SK-N-SH (cell line): Measurements from ENCODE around the gene DAB1. TPM values are rescaled to one million over a fixed set of nuclear protein-coding genes. Genes with fewer than 3 reads are reported as not detected.

ENCODE experiments used
- CTCF ChIA-PET: fragments of 300-600, 350-600 bp; formaldehyde crosslinking; extraction: SDS; loops from one replicate; lab custom pipeline; 2021; lab: Yijun Ruan, JAX
- POLR2A ChIA-PET: fragments of 350-600 bp; sonication (Branson Sonifier 250); formaldehyde crosslinking; extraction: SDS; loops from one replicate; lab custom pipeline; 2020; ENCODE audit warnings: antibody characterized with exemption, inconsistent platforms; lab: Yijun Ruan, JAX
- DNase-seq: peaks from one replicate; pipeline ENCODE4 v3.0.0; 2012
- H2AFZ ChIP-seq: fragments of 200-600 bp; sonication (generic); 2 replicates; pipeline ENCODE4 v1.8.1; 2016; ENCODE audit warnings: antibody characterized with exemption, mild to moderate bottlenecking, low read depth
- H3F3A ChIP-seq: fragments of 200-600 bp; sonication (generic); replicated peaks from 2 replicates; pipeline ENCODE3; 2016; ENCODE audit warnings: antibody characterized with exemption, mild to moderate bottlenecking; ENCODE audit not compliant: insufficient read depth
- H3K27ac ChIP-seq, 2 experiments: fragments of 200-500 bp in 1 of 2; fragments of 200-600 bp in 1 of 2; sonication (Bioruptor generic) in 1 of 2; sonication (generic), shearing (Covaris generic) in 1 of 2; 2 replicates each; pipeline versions ENCODE4 v1.5.1 to v1.6.1; 2014 to 2016; ENCODE audit warnings: low read depth in 2 of 2, inconsistent platforms in 1 of 2, low read length in 1 of 2, mild to moderate bottlenecking in 1 of 2, mixed read lengths in 1 of 2
- H3K27me3 ChIP-seq: fragments of 200-600 bp; sonication (generic), shearing (Covaris generic); 2 replicates; pipeline ENCODE4 v1.6.1; 2016; ENCODE audit warnings: mixed run types; ENCODE audit not compliant: insufficient read depth
- H3K36me3 ChIP-seq, 2 experiments: fragments of 200-500 bp in 1 of 2; fragments of 200-600 bp in 1 of 2; sonication (Bioruptor generic) in 1 of 2; sonication (generic) in 1 of 2; replicated peaks in 1 of 2; 2 replicates each; pipeline versions ENCODE3 to v1.5.1; 2014 to 2016; ENCODE audit warnings: low read length in 1 of 2, mild to moderate bottlenecking in 1 of 2; ENCODE audit not compliant: insufficient read depth in 2 of 2, control insufficient read depth in 1 of 2
- H3K4me1 ChIP-seq, 2 experiments: fragments of 200-500 bp in 1 of 2; fragments of 200-600 bp in 1 of 2; sonication (Bioruptor generic) in 1 of 2; sonication (generic), shearing (Covaris generic) in 1 of 2; 2 replicates each; pipeline versions ENCODE4 v1.5.1 to v1.6.1; 2014 to 2016; ENCODE audit warnings: low read depth in 1 of 2, low read length in 1 of 2, mixed run types in 1 of 2; ENCODE audit not compliant: insufficient read depth in 2 of 2, control insufficient read depth in 1 of 2
- H3K4me2 ChIP-seq: fragments of 200-600 bp; sonication (generic), shearing (Covaris generic); 2 replicates; pipeline ENCODE4 v1.6.1; 2017; ENCODE audit warnings: mixed run types
- H3K4me3 ChIP-seq, 2 experiments: fragments of 200-500 bp in 1 of 2; fragments of 200-600 bp in 1 of 2; sonication (Bioruptor generic) in 1 of 2; sonication (generic), shearing (Covaris generic) in 1 of 2; 2 replicates each; pipeline versions ENCODE4 v1.5.1 to v1.8.1; 2014 to 2016; ENCODE audit warnings: low read depth in 2 of 2, inconsistent platforms in 1 of 2, low read length in 1 of 2, mild to moderate bottlenecking in 1 of 2, mixed read lengths in 1 of 2, moderate library complexity in 1 of 2
- H3K79me2 ChIP-seq: fragments of 200-600 bp; sonication (generic); 2 replicates; pipeline ENCODE4 v1.8.1; 2017; ENCODE audit warnings: mild to moderate bottlenecking; ENCODE audit not compliant: insufficient read depth
- H3K9ac ChIP-seq: fragments of 200-600 bp; sonication (generic); 2 replicates; pipeline ENCODE4 v1.6.1; 2017; ENCODE audit warnings: mixed run types
- H3K9me2 ChIP-seq: fragments of 200-600 bp; sonication (generic); 2 replicates; pipeline ENCODE4 v1.6.1; 2017; ENCODE audit warnings: mixed run types
- H3K9me3 ChIP-seq: fragments of 200-600 bp; sonication (generic); 2 replicates; pipeline ENCODE4 v1.6.1; 2017; ENCODE audit warnings: mixed run types, mild to moderate bottlenecking, moderate library complexity
- H4K20me1 ChIP-seq: fragments of 200-600 bp; sonication (generic); 2 replicates; pipeline ENCODE4 v1.6.1; 2017; ENCODE audit warnings: mild to moderate bottlenecking, mixed run types; ENCODE audit not compliant: insufficient read depth
- CHD2 ChIP-seq: fragments of 150-350 bp; IDR thresholded peaks from 2 replicates; pipeline ENCODE4 v1.6.1; 2018; ENCODE audit warnings: low read length; ENCODE audit not compliant: partially characterized antibody
- FOXM1 ChIP-seq: IDR thresholded peaks from 2 replicates; pipeline ENCODE4 v1.4.0; 2012; ENCODE audit warnings: low read depth, mild to moderate bottlenecking
- GABPA ChIP-seq: IDR thresholded peaks from 2 replicates; pipeline ENCODE4 v1.4.0; 2012; ENCODE audit warnings: low read depth, mild to moderate bottlenecking
- GATA2 ChIP-seq: sonication (generic); formaldehyde crosslinking; IDR thresholded peaks from 2 replicates; pipeline ENCODE4 v1.5.0; 2020; ENCODE audit warnings: mild to moderate bottlenecking, missing genetic modification reagents
- MXI1 ChIP-seq: IDR thresholded peaks from 2 replicates; pipeline ENCODE4 v1.6.1; 2012; ENCODE audit warnings: mild to moderate bottlenecking, low read depth, low read length, improper control_type of control experiment
- RAD21 ChIP-seq: IDR thresholded peaks from 2 replicates; pipeline ENCODE4 v1.6.1; 2012; ENCODE audit warnings: mild to moderate bottlenecking, low read length
- RCOR1 ChIP-seq: fragments of 150-350 bp; IDR thresholded peaks from 2 replicates; pipeline ENCODE4 v1.6.1; 2017; ENCODE audit warnings: antibody characterized with exemption, low read length
- RXRA ChIP-seq: IDR thresholded peaks from 2 replicates; pipeline ENCODE4 v1.4.0; 2012; ENCODE audit warnings: low read depth, mild to moderate bottlenecking, borderline replicate concordance
- SIN3A ChIP-seq: IDR thresholded peaks from 2 replicates; pipeline ENCODE4 v1.6.1; 2012; ENCODE audit warnings: low read depth, mild to moderate bottlenecking, low read length, moderate library complexity, borderline replicate concordance
- SMC3 ChIP-seq: IDR thresholded peaks from 2 replicates; pipeline ENCODE4 v1.6.1; 2012; ENCODE audit warnings: low read depth, low read length, improper control_type of control experiment
- TAF1 ChIP-seq: IDR thresholded peaks from 2 replicates; pipeline ENCODE4 v1.6.1; 2012; ENCODE audit warnings: low read depth, mild to moderate bottlenecking, low read length, moderate library complexity, borderline replicate concordance
- TEAD4 ChIP-seq: IDR thresholded peaks from 2 replicates; pipeline ENCODE4 v1.4.0; 2012; ENCODE audit warnings: mild to moderate bottlenecking, borderline replicate concordance; ENCODE audit not compliant: insufficient read depth
- USF1 ChIP-seq: IDR thresholded peaks from 2 replicates; pipeline ENCODE4 v1.4.0; 2012; ENCODE audit warnings: low read depth, borderline replicate concordance
- USF2 ChIP-seq: fragments of 150-350 bp; IDR thresholded peaks from 2 replicates; pipeline ENCODE4 v1.6.1; 2017; ENCODE audit warnings: antibody characterized with exemption, low read length, low read depth, borderline replicate concordance
- WGBS: methylation state at CpG from one replicate; pipeline ENCODE4 v1.1.6; 2017; ENCODE audit warnings: low lambda C conversion rate; 5-methylcytosine and 5-hydroxymethylcytosine counted together
- polyA plus RNA-seq, 3 experiments: library from polyadenylated mRNA; depleted of rRNA; stranded (reverse); fragments of >200 nt; gene quantifications; 2 replicates each; pipeline ENCODE4 v1.2.3, GENCODE V29; 2012
- TF ChIP-seq, protein P1 (sequence below): fragments of 200-600 bp; sonication (generic); IDR thresholded peaks from 2 replicates; pipeline ENCODE4 v1.6.1; 2017; ENCODE audit warnings: antibody characterized with exemption, mild to moderate bottlenecking, moderate library complexity
- TF ChIP-seq, protein P2 (sequence below): IDR thresholded peaks from 2 replicates; pipeline ENCODE4 v1.4.0; 2012; ENCODE audit warnings: low read depth, borderline replicate concordance

DAB1 gene
- polyA plus RNA-seq, 1 of the 3 experiments (the other 2 are of a cell fraction), result 2.9 TPM

DNA sequence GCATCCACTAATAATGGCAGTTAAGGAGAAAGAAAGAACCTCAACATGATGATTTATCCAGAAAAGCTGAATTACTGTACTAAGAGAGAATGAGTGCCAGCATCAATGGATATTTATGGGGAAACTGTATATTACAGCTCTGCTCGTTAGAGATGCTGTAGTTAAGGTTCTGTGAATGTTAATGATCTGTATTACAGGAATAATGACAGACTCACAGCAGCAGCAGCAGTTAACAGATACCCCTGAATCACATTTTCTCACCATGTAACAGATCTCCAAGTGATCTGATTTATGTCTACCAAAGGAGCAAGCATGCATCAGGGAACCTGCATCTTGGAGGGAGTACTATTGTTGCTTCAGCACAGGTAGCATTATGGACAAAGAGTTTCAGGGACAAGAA is 377.4 kb downstream of the DAB1 start:
- no peak overlapping the region for H3K4me3 ChIP-seq
- H3K9ac ChIP-seq, result no peak overlapping the region
- TF ChIP-seq RXRA, result no peak
- TF ChIP-seq, all 33 proteins: peak for 0
- Histone ChIP-seq H3K4me2 (no peak overlapping the region), H3K4me1 (no peaks in the 10 kb centered on the region), H4K20me1 (no peaks in the 10 kb centered on the region), H3K27me3 (no peaks in the 10 kb centered on the region), H3K79me2 (no peaks in the 10 kb centered on the region), H3K36me3 (no peaks in the 10 kb centered on the region), H2AFZ (no peak overlapping the region), H3K9me2 (no peaks in the 10 kb centered on the region), H3F3A (no peaks in the 10 kb centered on the region), H3K9me3 (no peaks in the 10 kb centered on the region), H3K27ac (no peak overlapping the region)
- ChIA-PET CTCF (no interaction called here), POLR2A (no interaction called here)
- no peak for DNase-seq
- 36% methylated on average over 1 of the region's 1 CpG for WGBS

DNA sequence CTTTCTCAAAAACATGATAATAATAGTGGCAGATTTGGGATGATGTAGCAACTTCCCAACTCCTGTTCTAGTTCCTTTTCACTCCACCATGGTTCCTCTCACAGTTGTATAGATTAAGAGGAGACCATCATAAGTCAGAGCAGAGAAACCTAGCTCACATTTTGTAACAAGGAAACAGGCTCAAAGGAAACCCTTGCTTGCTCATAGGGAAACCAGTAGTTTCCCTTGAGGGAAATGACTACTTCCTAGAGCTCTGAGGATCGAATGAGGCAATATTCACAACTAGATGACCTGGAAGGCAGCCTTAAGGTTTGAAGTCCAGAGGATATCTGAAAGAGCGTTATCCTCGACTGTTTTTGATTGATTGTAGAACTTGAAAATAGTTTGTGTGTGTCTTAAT is 382.0 kb downstream of the DAB1 start:
- CTCF ChIA-PET, result no interaction called here
- H3K27ac ChIP-seq, result no peak overlapping the region
- no peaks in the 10 kb centered on the region for H3K27me3 ChIP-seq

GRCh38 chr1:57040811-57041210 is 383.0 kb downstream of the DAB1 start:
- 66% methylated on average over 2 of the region's 2 CpGs for WGBS
- Histone ChIP-seq H3K27ac (no peak overlapping the region), H3K4me2 (no peak overlapping the region), H3K27me3 (no peaks in the 10 kb centered on the region), H3K4me1 (no peaks in the 10 kb centered on the region), H3K36me3 (no peaks in the 10 kb centered on the region), H3K9me3 (no peaks in the 10 kb centered on the region), H3K9ac (no peak overlapping the region), H2AFZ (no peak overlapping the region), H3F3A (peaks cover 6% of the 10 kb centered on the region), H3K79me2 (no peaks in the 10 kb centered on the region), H4K20me1 (no peaks in the 10 kb centered on the region), H3K9me2 (no peaks in the 10 kb centered on the region), H3K4me3 (no peak overlapping the region)
- CTCF ChIA-PET, result no interaction called here
- DNase-seq, result no peak
- POLR2A ChIA-PET, result no interaction called here
- no peak for TF ChIP-seq RXRA
- no peak for TF ChIP-seq GABPA
- TF ChIP-seq SIN3A, result no peak
- TF ChIP-seq, protein P1, sequence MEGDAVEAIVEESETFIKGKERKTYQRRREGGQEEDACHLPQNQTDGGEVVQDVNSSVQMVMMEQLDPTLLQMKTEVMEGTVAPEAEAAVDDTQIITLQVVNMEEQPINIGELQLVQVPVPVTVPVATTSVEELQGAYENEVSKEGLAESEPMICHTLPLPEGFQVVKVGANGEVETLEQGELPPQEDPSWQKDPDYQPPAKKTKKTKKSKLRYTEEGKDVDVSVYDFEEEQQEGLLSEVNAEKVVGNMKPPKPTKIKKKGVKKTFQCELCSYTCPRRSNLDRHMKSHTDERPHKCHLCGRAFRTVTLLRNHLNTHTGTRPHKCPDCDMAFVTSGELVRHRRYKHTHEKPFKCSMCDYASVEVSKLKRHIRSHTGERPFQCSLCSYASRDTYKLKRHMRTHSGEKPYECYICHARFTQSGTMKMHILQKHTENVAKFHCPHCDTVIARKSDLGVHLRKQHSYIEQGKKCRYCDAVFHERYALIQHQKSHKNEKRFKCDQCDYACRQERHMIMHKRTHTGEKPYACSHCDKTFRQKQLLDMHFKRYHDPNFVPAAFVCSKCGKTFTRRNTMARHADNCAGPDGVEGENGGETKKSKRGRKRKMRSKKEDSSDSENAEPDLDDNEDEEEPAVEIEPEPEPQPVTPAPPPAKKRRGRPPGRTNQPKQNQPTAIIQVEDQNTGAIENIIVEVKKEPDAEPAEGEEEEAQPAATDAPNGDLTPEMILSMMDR, result no peak
- TF ChIP-seq RAD21, result no peak
- no peak for TF ChIP-seq MXI1
- TF ChIP-seq, protein P2, sequence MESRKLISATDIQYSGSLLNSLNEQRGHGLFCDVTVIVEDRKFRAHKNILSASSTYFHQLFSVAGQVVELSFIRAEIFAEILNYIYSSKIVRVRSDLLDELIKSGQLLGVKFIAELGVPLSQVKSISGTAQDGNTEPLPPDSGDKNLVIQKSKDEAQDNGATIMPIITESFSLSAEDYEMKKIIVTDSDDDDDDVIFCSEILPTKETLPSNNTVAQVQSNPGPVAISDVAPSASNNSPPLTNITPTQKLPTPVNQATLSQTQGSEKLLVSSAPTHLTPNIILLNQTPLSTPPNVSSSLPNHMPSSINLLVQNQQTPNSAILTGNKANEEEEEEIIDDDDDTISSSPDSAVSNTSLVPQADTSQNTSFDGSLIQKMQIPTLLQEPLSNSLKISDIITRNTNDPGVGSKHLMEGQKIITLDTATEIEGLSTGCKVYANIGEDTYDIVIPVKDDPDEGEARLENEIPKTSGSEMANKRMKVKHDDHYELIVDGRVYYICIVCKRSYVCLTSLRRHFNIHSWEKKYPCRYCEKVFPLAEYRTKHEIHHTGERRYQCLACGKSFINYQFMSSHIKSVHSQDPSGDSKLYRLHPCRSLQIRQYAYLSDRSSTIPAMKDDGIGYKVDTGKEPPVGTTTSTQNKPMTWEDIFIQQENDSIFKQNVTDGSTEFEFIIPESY, result no peak
- TF ChIP-seq RCOR1, result no peak
- no peak for TF ChIP-seq CHD2
- no peak for TF ChIP-seq TAF1

More for the DNA sequence above, 382.0 kb downstream of the DAB1 start:
- Histone ChIP-seq H3K79me2 (no peaks in the 10 kb centered on the region), H3K36me3 (no peaks in the 10 kb centered on the region), H3K4me3 (no peak overlapping the region), H3K4me1 (no peaks in the 10 kb centered on the region), H3K9me3 (no peaks in the 10 kb centered on the region), H3K4me2 (no peak overlapping the region), H3K9me2 (no peaks in the 10 kb centered on the region), H3F3A (no peaks in the 10 kb centered on the region), H4K20me1 (no peaks in the 10 kb centered on the region), H3K9ac (no peak overlapping the region), H2AFZ (no peak overlapping the region)
- 51% methylated on average over 3 of the region's 3 CpGs for whole genome bisulfite sequencing
- POLR2A ChIA-PET, result no interaction called here
- no peak for DNase-seq
- TF ChIP-seq SIN3A, result no peak
- no peak for TF ChIP-seq CHD2
- TF ChIP-seq USF1, result no peak
- no peak for TF ChIP-seq RXRA
- TF ChIP-seq TEAD4, result no peak
- no peak for TF ChIP-seq SMC3
- no peak for TF ChIP-seq USF2
- no peak for TF ChIP-seq GATA2
- no peak for TF ChIP-seq FOXM1
